PC-3 (cell line): ENCODE data around the gene SHISA6. TPM values are rescaled to one million over a fixed set of nuclear protein-coding genes. Genes with fewer than 3 reads are reported as not detected.

Experiments used
- ATAC-seq: fragments of 200-7000 bp; cut with Tn5 transposase; 2 replicates; pipeline ENCODE4 v1.9.1; 2020; ENCODE audit warnings: mild to moderate bottlenecking, moderate library complexity
- BruUV-seq: library from RNA; stranded (reverse); fragments of 400-500 nt; replicated peaks from 2 replicates; lab custom pipeline; 2021; lab: Mats Ljungman, UMichigan
- CTCF ChIA-PET: fragments of 300-600 bp; sonication (Branson Sonifier 250); formaldehyde crosslinking; loops from one replicate; lab custom pipeline; 2022; ENCODE audit warnings: antibody characterized with exemption; lab: Charles Lee
- POLR2A ChIA-PET: fragments of 300-600 bp; sonication (Branson Sonifier 250); formaldehyde crosslinking; loops from one replicate; lab custom pipeline; 2022; ENCODE audit warnings: antibody characterized with exemption; ENCODE audit not compliant: unreplicated experiment; lab: Charles Lee
- DNase-seq: peaks from one replicate; pipeline ENCODE4 v3.0.0-alpha.2; 2015
- H2AFZ ChIP-seq: fragments of 300-600 bp; sonication (generic); 2 replicates; pipeline ENCODE4 v1.6.0; 2016; ENCODE audit warnings: antibody characterized with exemption, low read length
- H3F3A ChIP-seq: fragments of 300-600 bp; sonication (generic); one replicate; pipeline ENCODE4 v1.6.0; 2017; ENCODE audit warnings: antibody characterized with exemption, low read length, control low read depth, mild to moderate bottlenecking; ENCODE audit not compliant: unreplicated experiment
- H3K27ac ChIP-seq: fragments of 300-600 bp; sonication (generic); 2 replicates; pipeline ENCODE4 v1.5.1; 2016; ENCODE audit warnings: mild to moderate bottlenecking, low read length
- H3K27me3 ChIP-seq: fragments of 300-600 bp; sonication (generic); 2 replicates; pipeline ENCODE4 v1.6.1; 2016; ENCODE audit warnings: low read length, mixed read lengths
- H3K36me3 ChIP-seq: fragments of 300-600 bp; sonication (generic); 2 replicates; pipeline ENCODE4 v1.6.1; 2016; ENCODE audit warnings: low read depth, mixed run types, low read length, mixed read lengths
- H3K4me1 ChIP-seq: fragments of 300-600 bp; sonication (generic); 2 replicates; pipeline ENCODE4 v1.5.1; 2016; ENCODE audit warnings: low read length; ENCODE audit not compliant: insufficient read depth
- H3K4me2 ChIP-seq: fragments of 300-600 bp; sonication (generic); 2 replicates; pipeline ENCODE4 v1.6.0; 2016; ENCODE audit warnings: low read length
- H3K4me3 ChIP-seq: fragments of 300-600 bp; sonication (generic); 2 replicates; pipeline ENCODE4 v1.5.1; 2016; ENCODE audit warnings: mild to moderate bottlenecking, low read length, mixed read lengths
- H3K79me2 ChIP-seq: fragments of 300-600 bp; sonication (generic); 2 replicates; pipeline ENCODE4 v1.6.1; 2017; ENCODE audit warnings: low read length, mixed read lengths
- H3K9ac ChIP-seq: fragments of 300-600 bp; sonication (generic); 2 replicates; pipeline ENCODE4 v1.6.0; 2016; ENCODE audit warnings: mild to moderate bottlenecking, low read length
- H3K9me2 ChIP-seq: fragments of 300-600 bp; sonication (generic); replicated peaks from 2 replicates; pipeline ENCODE4 v1.6.1; 2016; ENCODE audit warnings: mixed run types, low read length, mixed read lengths
- H3K9me3 ChIP-seq: fragments of 300-600 bp; sonication (generic); 2 replicates; pipeline ENCODE4 v1.6.1; 2016; ENCODE audit warnings: low read length, mixed read lengths
- H4K20me1 ChIP-seq: fragments of 300-600 bp; sonication (generic); 2 replicates; pipeline ENCODE4 v1.6.1; 2016; ENCODE audit warnings: low read length, mixed read lengths
- EZH2 ChIP-seq: fragments of 300-600 bp; sonication (generic); IDR thresholded peaks from one replicate; pipeline ENCODE4 v1.6.1; 2017; ENCODE audit warnings: antibody characterized with exemption, mild to moderate bottlenecking, low read length; ENCODE audit not compliant: unreplicated experiment
- EZH2phosphoT487 ChIP-seq: fragments of 300-600 bp; sonication (generic); IDR thresholded peaks from 2 replicates; pipeline ENCODE4 v1.6.1; 2018; ENCODE audit warnings: mild to moderate bottlenecking, antibody characterized with exemption, low read length, borderline replicate concordance
- intact Hi-C: fragments of 100-400 bp; cut with micrococcal nuclease; formaldehyde crosslinking; loops from 2 replicates; pipeline ENCODE4 v1.9.0; 2023
- total RNA-seq: library from RNA; depleted of rRNA; stranded (reverse); fragments of >200 nt; gene quantifications from 2 replicates; pipeline ENCODE4 v1.2.3, GENCODE V29; 2014
- TF ChIP-seq, protein P1 (sequence below): fragments of 300-600 bp; sonication (generic); conservative IDR thresholded peaks from 2 replicates; pipeline ENCODE4 v1.5.1; 2017; ENCODE audit warnings: antibody characterized with exemption, low read depth, mild to moderate bottlenecking, low read length

The SHISA6 gene
- total RNA-seq, 1 experiment from 2014 or later = not detected

- no peaks in the 10 kb centered on the region for H3F3A ChIP-seq
- H3K4me3 ChIP-seq = no peak overlapping the region
- H3K9me3 ChIP-seq = no peaks in the 10 kb centered on the region
- no peak overlapping the region for H3K4me2 ChIP-seq
- POLR2A ChIA-PET = no interaction called here
- no peaks in the 10 kb centered on the region for H3K79me2 ChIP-seq
- no peak overlapping the region for H2AFZ ChIP-seq
- H3K27ac ChIP-seq = no peak overlapping the region
- H3K36me3 ChIP-seq = no peaks in the 10 kb centered on the region
- no peak overlapping the region for H3K9ac ChIP-seq
- ATAC-seq (no peak), DNase-seq (no peak)
- CTCF ChIA-PET = no interaction called here
- H3K9me2 ChIP-seq = no peaks in the 10 kb centered on the region
- intact Hi-C loops = no loop called here
- H3K27me3 ChIP-seq = no peaks in the 10 kb centered on the region
- no peaks in the 10 kb centered on the region for H4K20me1 ChIP-seq
- no TSS peak for BruUV-seq
- TF ChIP-seq, protein P1, sequence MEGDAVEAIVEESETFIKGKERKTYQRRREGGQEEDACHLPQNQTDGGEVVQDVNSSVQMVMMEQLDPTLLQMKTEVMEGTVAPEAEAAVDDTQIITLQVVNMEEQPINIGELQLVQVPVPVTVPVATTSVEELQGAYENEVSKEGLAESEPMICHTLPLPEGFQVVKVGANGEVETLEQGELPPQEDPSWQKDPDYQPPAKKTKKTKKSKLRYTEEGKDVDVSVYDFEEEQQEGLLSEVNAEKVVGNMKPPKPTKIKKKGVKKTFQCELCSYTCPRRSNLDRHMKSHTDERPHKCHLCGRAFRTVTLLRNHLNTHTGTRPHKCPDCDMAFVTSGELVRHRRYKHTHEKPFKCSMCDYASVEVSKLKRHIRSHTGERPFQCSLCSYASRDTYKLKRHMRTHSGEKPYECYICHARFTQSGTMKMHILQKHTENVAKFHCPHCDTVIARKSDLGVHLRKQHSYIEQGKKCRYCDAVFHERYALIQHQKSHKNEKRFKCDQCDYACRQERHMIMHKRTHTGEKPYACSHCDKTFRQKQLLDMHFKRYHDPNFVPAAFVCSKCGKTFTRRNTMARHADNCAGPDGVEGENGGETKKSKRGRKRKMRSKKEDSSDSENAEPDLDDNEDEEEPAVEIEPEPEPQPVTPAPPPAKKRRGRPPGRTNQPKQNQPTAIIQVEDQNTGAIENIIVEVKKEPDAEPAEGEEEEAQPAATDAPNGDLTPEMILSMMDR = no peak
- TF ChIP-seq EZH2phosphoT487 (no peak), EZH2 (no peak)
- no peaks in the 10 kb centered on the region for H3K4me1 ChIP-seq
These were observed 35.5 kb downstream of the SHISA6 start for GRCh38 chr17:11276486-11276885.

GRCh38 chr17:11278186-11278991 is 37.4 kb downstream of the SHISA6 start:
- TF ChIP-seq, protein P1 = no peak
- TF ChIP-seq EZH2phosphoT487 (no peak), EZH2 (no peak)
- no peaks in the 10 kb centered on the region for H4K20me1 ChIP-seq
- no peak overlapping the region for H3K4me2 ChIP-seq
- no peaks in the 10 kb centered on the region for H3K9me2 ChIP-seq
- H3K79me2 ChIP-seq = no peaks in the 10 kb centered on the region
- no peak overlapping the region for H3K9ac ChIP-seq
- intact Hi-C loops = no loop called here
- no peak overlapping the region for H3K4me3 ChIP-seq
- no peaks in the 10 kb centered on the region for H3F3A ChIP-seq
- CTCF ChIA-PET = no interaction called here
- POLR2A ChIA-PET = no interaction called here
- H3K9me3 ChIP-seq = no peaks in the 10 kb centered on the region; the same call in 1 of the 2 replicates
- no peaks in the 10 kb centered on the region for H3K4me1 ChIP-seq
- no peaks in the 10 kb centered on the region for H3K27me3 ChIP-seq
- no peak overlapping the region for H2AFZ ChIP-seq
- no peak overlapping the region for H3K27ac ChIP-seq
- no peaks in the 10 kb centered on the region for H3K36me3 ChIP-seq
- DNase-seq (no peak), ATAC-seq (no peak)
- no TSS peak for BruUV-seq

- POLR2A ChIA-PET = no interaction called here
- Histone ChIP-seq H3K9ac (no peak overlapping the region), H3K9me3 (no peaks in the 10 kb centered on the region; the same call in 1 of the 2 replicates), H3K9me2 (no peaks in the 10 kb centered on the region), H3F3A (no peaks in the 10 kb centered on the region), H3K36me3 (no peaks in the 10 kb centered on the region), H3K79me2 (no peaks in the 10 kb centered on the region), H3K4me2 (no peak overlapping the region), H3K27me3 (no peaks in the 10 kb centered on the region), H3K4me3 (no peak overlapping the region), H3K27ac (no peak overlapping the region), H2AFZ (no peak overlapping the region), H3K4me1 (no peaks in the 10 kb centered on the region), H4K20me1 (no peaks in the 10 kb centered on the region)
- DNase-seq (no peak), ATAC-seq (no peak)
- CTCF ChIA-PET = no interaction called here
- TF ChIP-seq EZH2 (no peak), EZH2phosphoT487 (no peak)
- TF ChIP-seq, protein P1 = no peak
- intact Hi-C loops = no loop called here
- BruUV-seq = no TSS peak
These were observed 37.9 kb downstream of the SHISA6 start for GRCh38 chr17:11278992-11279270.
